H1 (cell line): ENCODE data around the gene RGS6. TPM values are rescaled to one million over a fixed set of nuclear protein-coding genes. Genes with fewer than 3 reads are reported as not detected.

ENCODE experiments used
- CTCF ChIA-PET: fragments of 300-600 bp; sonication (Branson Sonifier 250); formaldehyde crosslinking; loops from one replicate; lab custom pipeline; 2021; ENCODE audit not compliant: partially characterized antibody; lab: Charles Lee
- POLR2A ChIA-PET: fragments of 300-600 bp; sonication (Branson Sonifier 250); formaldehyde crosslinking; loops from one replicate; lab custom pipeline; 2021; ENCODE audit warnings: inconsistent platforms; ENCODE audit not compliant: partially characterized antibody; lab: Charles Lee
- DNase-seq, 2 experiments: peaks; one replicate each; pipeline versions ENCODE4 v3.0.0 to v3.0.0-alpha.2; 2010 to 2022; ENCODE audit warnings: low spot score in 2 of 2, low read depth in 1 of 2, mixed read lengths in 1 of 2
- FAIRE-seq: peaks from 2 replicates; lab custom pipeline; 2011; peaks lifted over from hg19 to GRCh38; lab: Jason Lieb, UNC
- H2AFZ ChIP-seq: 2 replicates; pipeline ENCODE4 v1.8.1; 2012; ENCODE audit warnings: low read length, inconsistent platforms
- H2AK5ac ChIP-seq: 2 replicates; pipeline ENCODE4 v1.6.1; 2013; ENCODE audit warnings: low read depth, low read length
- H2BK120ac ChIP-seq: replicated peaks from 2 replicates; pipeline ENCODE3; 2013; ENCODE audit warnings: low read depth, low read length, inconsistent platforms
- H2BK12ac ChIP-seq: 2 replicates; pipeline ENCODE4 v1.6.1; 2013; ENCODE audit warnings: low read depth, low read length
- H2BK15ac ChIP-seq: 2 replicates; pipeline ENCODE4 v1.6.1; 2013; ENCODE audit warnings: low read length
- H2BK20ac ChIP-seq: 2 replicates; pipeline ENCODE4 v1.6.1; 2013; ENCODE audit warnings: low read length
- H2BK5ac ChIP-seq: 2 replicates; pipeline ENCODE4 v1.6.1; 2013; ENCODE audit warnings: low read depth, low read length
- H3K14ac ChIP-seq: 2 replicates; pipeline ENCODE4 v1.6.1; 2013; ENCODE audit warnings: inconsistent platforms; ENCODE audit not compliant: insufficient read length
- H3K18ac ChIP-seq: 2 replicates; pipeline ENCODE4 v1.6.1; 2013; ENCODE audit warnings: low read length; ENCODE audit errors: extremely low read depth
- H3K23ac ChIP-seq: 2 replicates; pipeline ENCODE4 v1.6.1; 2013; ENCODE audit warnings: inconsistent platforms; ENCODE audit not compliant: insufficient read length
- H3K23me2 ChIP-seq: 2 replicates; pipeline ENCODE4 v1.6.1; 2013; ENCODE audit warnings: low read depth, low read length
- H3K27ac ChIP-seq: 2 replicates; pipeline ENCODE4 v1.6.1; 2011; ENCODE audit warnings: low read depth, low read length, inconsistent platforms
- H3K27me3 ChIP-seq, 4 experiments: replicated peaks in 1 of 4; 1 replicate in 1 of 4; 2 replicates in 3 of 4; pipeline versions ENCODE4 v1.6.1 to v1.8.1; 2011 to 2013; ENCODE audit warnings: low read length in 3 of 4, mild to moderate bottlenecking in 3 of 4, inconsistent platforms in 2 of 4, mixed read lengths in 2 of 4, moderate library complexity in 1 of 4; ENCODE audit not compliant: control insufficient read depth in 3 of 4, insufficient read depth in 3 of 4; ENCODE audit errors: extremely low read depth in 1 of 4
- H3K36me3 ChIP-seq, 4 experiments: 2 replicates each; pipeline versions ENCODE4 v1.6.1 to v1.8.1; 2011 to 2013; ENCODE audit warnings: mild to moderate bottlenecking in 4 of 4, low read length in 3 of 4, moderate library complexity in 2 of 4, control low read depth in 1 of 4, inconsistent platforms in 1 of 4; ENCODE audit not compliant: insufficient read depth in 4 of 4, control insufficient read depth in 2 of 4
- H3K4ac ChIP-seq: replicated peaks from 2 replicates; pipeline ENCODE3; 2013; ENCODE audit warnings: low read length, low read depth, mixed read lengths, inconsistent platforms; ENCODE audit not compliant: insufficient read length
- H3K4me1 ChIP-seq, 4 experiments: replicated peaks in 1 of 4; 1 replicate in 1 of 4; 2 replicates in 3 of 4; pipeline versions ENCODE4 v1.6.1 to v1.8.1; 2011 to 2013; ENCODE audit warnings: low read length in 3 of 4, inconsistent platforms in 2 of 4, mixed read lengths in 1 of 4; ENCODE audit not compliant: insufficient read depth in 4 of 4, control insufficient read depth in 3 of 4
- H3K4me2 ChIP-seq, 2 experiments: 2 replicates each; pipeline versions ENCODE4 v1.6.1 to v1.8.1; 2011 to 2013; ENCODE audit warnings: low read depth in 2 of 2, low read length in 2 of 2, control low read depth in 1 of 2, inconsistent platforms in 1 of 2, mild to moderate bottlenecking in 1 of 2; ENCODE audit not compliant: insufficient read depth in 1 of 2
- H3K4me3 ChIP-seq, 4 experiments: fragments of 200-600, 300-600 bp in 1 of 4; sonication (generic), shearing (Covaris generic), sonication (Bioruptor Twin) in 1 of 4; 2 replicates each; pipeline versions ENCODE4 v1.5.1 to v1.8.1; 2011 to 2016; ENCODE audit warnings: low read length in 4 of 4, low read depth in 3 of 4, control low read depth in 2 of 4, inconsistent platforms in 2 of 4, mild to moderate bottlenecking in 2 of 4, mixed read lengths in 1 of 4, moderate library complexity in 1 of 4; ENCODE audit not compliant: insufficient read depth in 2 of 4; ENCODE audit errors: extremely low read depth in 1 of 4
- H3K56ac ChIP-seq: replicated peaks from 2 replicates; pipeline ENCODE3; 2013; ENCODE audit warnings: low read depth, mild to moderate bottlenecking, mixed read lengths, low read length, inconsistent platforms; ENCODE audit not compliant: insufficient read length
- H3K79me1 ChIP-seq: 2 replicates; pipeline ENCODE4 v1.6.1; 2013; ENCODE audit warnings: low read depth, low read length, control low read depth
- H3K79me2 ChIP-seq, 2 experiments: 2 replicates each; pipeline versions ENCODE4 v1.6.1 to v1.8.1; 2012 to 2013; ENCODE audit warnings: low read length in 2 of 2, mild to moderate bottlenecking in 2 of 2, inconsistent platforms in 1 of 2; ENCODE audit not compliant: insufficient read depth in 2 of 2, control insufficient read depth in 1 of 2
- H3K9ac ChIP-seq, 4 experiments: replicated peaks in 1 of 4; 1 replicate in 1 of 4; 2 replicates in 3 of 4; pipeline versions ENCODE4 v1.6.1 to v1.8.1; 2011 to 2013; ENCODE audit warnings: low read depth in 3 of 4, low read length in 3 of 4, control low read depth in 2 of 4, mild to moderate bottlenecking in 2 of 4, moderate library complexity in 2 of 4, inconsistent platforms in 1 of 4; ENCODE audit errors: extremely low read depth in 1 of 4
- H3K9me3 ChIP-seq, 2 experiments: 2 replicates each; pipeline versions ENCODE4 v1.6.1 to v1.8.1; 2012 to 2013; ENCODE audit warnings: mild to moderate bottlenecking in 2 of 2, moderate library complexity in 2 of 2, control low read depth in 1 of 2, inconsistent platforms in 1 of 2, low read depth in 1 of 2, low read length in 1 of 2, mixed read lengths in 1 of 2; ENCODE audit not compliant: insufficient read depth in 2 of 2
- H4K20me1 ChIP-seq, 2 experiments: replicated peaks in 1 of 2; 2 replicates each; pipeline versions ENCODE3 to v1.8.1; 2011 to 2013; ENCODE audit warnings: inconsistent platforms in 2 of 2, low read length in 2 of 2, mild to moderate bottlenecking in 1 of 2; ENCODE audit not compliant: insufficient read depth in 2 of 2, control insufficient read depth in 1 of 2
- H4K5ac ChIP-seq: 2 replicates; pipeline ENCODE4 v1.6.1; 2013; ENCODE audit warnings: low read length, low read depth, mixed read lengths, inconsistent platforms; ENCODE audit not compliant: insufficient read length
- H4K8ac ChIP-seq: 2 replicates; pipeline ENCODE4 v1.8.0; 2013; ENCODE audit warnings: mild to moderate bottlenecking, moderate library complexity, low read length, inconsistent platforms; ENCODE audit not compliant: insufficient read depth; ENCODE audit errors: extremely low read depth
- H4K91ac ChIP-seq: replicated peaks from 2 replicates; pipeline ENCODE3; 2013; ENCODE audit warnings: low read length, mixed read lengths, inconsistent platforms; ENCODE audit not compliant: insufficient read length
- BCL11A ChIP-seq, 2 experiments: IDR thresholded peaks; one replicate each; pipeline ENCODE4 v1.6.1; 2011; ENCODE audit warnings: low read depth in 2 of 2, low read length in 2 of 2, mild to moderate bottlenecking in 2 of 2
- CHD1 ChIP-seq: IDR thresholded peaks from 2 replicates; pipeline ENCODE4 v1.6.1; 2012; ENCODE audit warnings: low read depth, low read length, improper control_type of control experiment
- EZH2 ChIP-seq: fragments of 200-600 bp; sonication (generic); IDR thresholded peaks from 2 replicates; pipeline ENCODE4 v1.7.1; 2012; ENCODE audit warnings: low read depth, mild to moderate bottlenecking, moderate library complexity, low read length, inconsistent platforms; ENCODE audit not compliant: severe bottlenecking
- JUND ChIP-seq: IDR thresholded peaks from 2 replicates; pipeline ENCODE4 v1.6.1; 2011; ENCODE audit warnings: mild to moderate bottlenecking, improper control_type of control experiment, low read length
- KDM5A ChIP-seq: fragments of 200-600 bp; IDR thresholded peaks from 2 replicates; pipeline ENCODE4 v1.7.1; 2012; ENCODE audit warnings: mild to moderate bottlenecking, low read length, inconsistent platforms, mixed read lengths
- NRF1 ChIP-seq: IDR thresholded peaks from 2 replicates; pipeline ENCODE4 v1.6.1; 2011; ENCODE audit warnings: mild to moderate bottlenecking, low read depth, low read length, improper control_type of control experiment
- RNF2 ChIP-seq: fragments of 200-900, 300-1000 bp; sonication (generic); IDR thresholded peaks from 2 replicates; pipeline ENCODE4 v1.7.1; 2016; ENCODE audit warnings: borderline replicate concordance, low read depth, mild to moderate bottlenecking, antibody characterized with exemption, low read length; ENCODE audit not compliant: poor library complexity, severe bottlenecking; ENCODE audit errors: missing control alignments
- SP2 ChIP-seq: IDR thresholded peaks from 2 replicates; pipeline ENCODE4 v1.6.1; 2012; ENCODE audit warnings: mild to moderate bottlenecking, low read length, inconsistent platforms
- SP4 ChIP-seq: IDR thresholded peaks from 2 replicates; pipeline ENCODE4 v1.6.1; 2012; ENCODE audit warnings: low read length, inconsistent platforms
- WGBS, 2 experiments: shearing (Covaris generic) in 1 of 2; methylation state at CpG; one replicate each; pipeline versions ENCODE4 v1.1.6 to v1.1.7; 2013 to 2015; ENCODE audit warnings: low lambda C conversion rate in 2 of 2, mixed read lengths in 2 of 2, inconsistent platforms in 1 of 2, low coverage in 1 of 2, missing lambda C conversion rate in 1 of 2; ENCODE audit not compliant: insufficient replicate concordance in 2 of 2, insufficient coverage in 1 of 2, insufficient read length in 1 of 2; ENCODE audit errors: extremely low coverage in 1 of 2, missing lambda C conversion rate in 1 of 2; 5-methylcytosine and 5-hydroxymethylcytosine counted together
- polyA plus RNA-seq, 7 experiments: library from polyadenylated mRNA; depleted of rRNA in 3 of 7; stranded (reverse) in 5 of 7; unstranded in 2 of 7; fragments of >200 nt in 5 of 7; fragments of 200-250 nt in 2 of 7; gene quantifications; 1 replicate in 5 of 7; 2 replicates in 1 of 7; 4 replicates in 1 of 7; pipeline versions ENCODE4 v1.2.1 to v1.2.3, GENCODE V29; 2011 to 2013; ENCODE audit warnings: missing spikeins in 2 of 7, mixed read lengths in 2 of 7
- total RNA-seq: library from RNA; stranded (reverse); fragmentation: NEBNext Ultra II Directional; extraction: Animal tissue kit (Norgen Biotek cat#: 25700); gene quantifications from 2 replicates; pipeline ENCODE4 v1.2.1, GENCODE V29; 2021
- TF ChIP-seq, protein P1 (sequence below): IDR thresholded peaks from 2 replicates; pipeline ENCODE4 v1.6.1; 2011; ENCODE audit warnings: low read depth, mild to moderate bottlenecking, low read length; ENCODE audit not compliant: insufficient read depth

The RGS6 gene
- total and polyA plus RNA-seq, 2 of the 8 experiments (the other 6 are each of a cell fraction or from before 2014, with no cell fraction given), result 0.26 to 1.1 TPM

GRCh38 chr14:72550513-72550912, 618.3 kb downstream of the RGS6 start:
- H2AK5ac ChIP-seq, result no peak overlapping the region
- no peaks in the 10 kb centered on the region for H4K20me1 ChIP-seq
- no peak overlapping the region for H3K14ac ChIP-seq
- no peak overlapping the region for H2AFZ ChIP-seq
- no peak for DNase-seq
- no peak overlapping the region for H2BK5ac ChIP-seq
- no peak overlapping the region for H3K4me2 ChIP-seq
- no peak overlapping the region for H2BK15ac ChIP-seq
- no peak overlapping the region for H3K4me3 ChIP-seq
- ChIA-PET POLR2A (no interaction called here), CTCF (interaction anchor here (1.3 to 1.9 kb wide), 3 partner anchors 8 to 397 kb away, joined by 3 to 5 read pairs (median 3); no protein-coding TSS in a partner anchor)
- no peak overlapping the region for H4K91ac ChIP-seq
- H2BK20ac ChIP-seq, result no peak overlapping the region
- H3K27ac ChIP-seq, result no peak overlapping the region
- peaks cover 0 to 6% (median 2%) of the 10 kb centered on the region in 4 experiments; a peak in 4 of 7 replicates for H3K4me1 ChIP-seq
- no peak overlapping the region for H3K56ac ChIP-seq
- no peak overlapping the region for H2BK12ac ChIP-seq
- no peaks in the 10 kb centered on the region for H3K9me3 ChIP-seq
- H3K23me2 ChIP-seq, result no peaks in the 10 kb centered on the region; the same call in 1 of the 2 replicates
- H3K23ac ChIP-seq, result no peak overlapping the region
- no peaks in the 10 kb centered on the region for H3K79me2 ChIP-seq
- H3K36me3 ChIP-seq, result no peaks in the 10 kb centered on the region
- H4K5ac ChIP-seq, result no peak overlapping the region
- H3K4ac ChIP-seq, result no peak overlapping the region
- no peaks in the 10 kb centered on the region; a peak in 1 of 7 replicates for H3K27me3 ChIP-seq
- no peak overlapping the region for H4K8ac ChIP-seq
- 96% methylated on average over 4 of the region's 4 CpGs; no CpG with 5 or more reads in 1 of the 2 experiments for WGBS, 2 experiments
- H2BK120ac ChIP-seq, result no peak overlapping the region
- no peak overlapping the region for H3K18ac ChIP-seq
- no peaks in the 10 kb centered on the region for H3K79me1 ChIP-seq
- H3K9ac ChIP-seq, result no peak overlapping the region
- no peak for FAIRE-seq
- TF ChIP-seq EZH2 (no peak), SP4 (no peak), JUND (no peak), KDM5A (no peak), CHD1 (no peak), RNF2 (no peak), NRF1 (no peak), BCL11A (IDR thresholded peaks at IDR 0.05; ENCODE audit: low read depth in 2 of 2, low read length in 2 of 2) (no peak), SP2 (no peak)
- TF ChIP-seq, protein P1, sequence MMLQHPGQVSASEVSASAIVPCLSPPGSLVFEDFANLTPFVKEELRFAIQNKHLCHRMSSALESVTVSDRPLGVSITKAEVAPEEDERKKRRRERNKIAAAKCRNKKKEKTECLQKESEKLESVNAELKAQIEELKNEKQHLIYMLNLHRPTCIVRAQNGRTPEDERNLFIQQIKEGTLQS, result no peak
